Activated gamma-delta T cell (primary cell): ENCODE measurements around the gene TMED10.
A peak's percentile ranks its signal among the peaks of the same experiment; 100 is the strongest.

Experiments
- DNase-seq: peaks from one replicate; lab custom pipeline; 2025; lab: John Stamatoyannopoulos, UW
- total RNA-seq, 2 donors: gene quantifications; one replicate each; lab custom pipeline; 2026; lab: John Stamatoyannopoulos, UW

TMED10 gene
- 147 to 169 reads per million in 2 donors for total RNA-seq

GRCh38 chr14:75176142-75176820 lies at the start of gene TMED10:
Gene TMED10, minus strand, starts transcription at chr14:75176612. Its CDS starts 33 bp downstream, at chr14:75176579.
- DNase-seq = peak; percentile 83

DNA sequence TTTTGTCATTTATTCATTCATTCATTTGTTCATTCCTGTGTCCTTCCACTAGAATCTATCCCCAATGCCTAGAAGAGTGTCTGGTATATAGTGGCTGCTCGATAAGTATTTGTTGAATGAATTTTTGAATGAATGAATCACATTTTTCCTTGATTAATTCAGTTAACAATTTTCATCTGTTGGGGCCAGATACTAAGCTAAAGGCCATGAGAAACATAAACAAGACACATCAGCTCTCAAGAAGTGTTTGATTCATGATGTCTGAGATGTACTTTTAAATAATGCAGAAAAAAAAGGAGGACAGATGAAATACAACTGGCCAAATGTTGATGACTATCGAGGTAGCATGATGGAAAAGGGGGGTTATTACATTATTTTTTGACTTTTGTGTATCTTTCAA lies 48.1 kb upstream of the TMED10 start:
- no peak for DNase-seq

DNA sequence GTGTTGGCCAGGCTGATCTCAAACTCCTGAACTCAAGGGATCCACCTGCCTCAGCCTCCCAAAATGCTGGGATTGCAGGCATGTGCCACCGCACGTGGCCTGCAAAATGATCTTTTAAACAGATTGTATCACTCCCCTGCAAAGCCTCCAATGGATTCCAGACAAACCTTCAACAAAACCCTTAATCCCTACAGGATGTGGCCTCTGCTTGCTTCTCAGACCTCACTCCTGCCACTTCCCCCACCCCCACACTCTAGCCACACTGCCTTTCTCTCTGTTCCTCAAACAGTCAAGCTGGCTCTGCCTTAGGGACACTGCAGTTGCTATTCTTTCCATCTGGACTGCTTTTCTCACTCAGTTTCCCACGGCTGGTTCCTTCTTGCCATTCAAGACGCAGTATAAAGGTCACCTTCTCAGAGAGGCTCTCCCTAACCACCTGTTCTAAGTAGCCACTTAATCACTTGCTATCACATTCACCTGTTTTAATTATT lies 47.3 kb upstream of the TMED10 start:
- DNase-seq = no peak

GRCh38 chr14:75222208-75222701 lies 45.8 kb upstream of the TMED10 start:
- no peak for DNase-seq

DNA sequence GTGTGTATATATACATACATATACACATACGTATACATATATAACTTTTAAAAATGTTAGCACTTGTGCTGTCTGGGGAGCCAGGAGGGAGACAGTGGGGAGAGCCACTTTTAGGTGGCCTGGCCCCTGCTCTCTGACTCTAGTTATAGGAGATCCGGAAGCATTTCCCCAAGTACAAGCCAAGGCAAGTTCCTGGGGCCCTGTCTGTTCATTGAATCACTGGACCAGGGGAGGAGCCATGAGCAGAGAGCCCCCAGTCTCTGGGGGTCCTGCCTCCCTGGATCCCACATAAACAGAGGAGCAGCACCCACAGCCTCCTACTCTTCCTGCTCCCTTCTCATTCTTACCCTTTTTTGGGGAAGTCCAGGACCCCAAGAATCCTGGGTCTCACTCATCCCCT lies 45.4 kb upstream of the TMED10 start:
- no peak for DNase-seq

DNA sequence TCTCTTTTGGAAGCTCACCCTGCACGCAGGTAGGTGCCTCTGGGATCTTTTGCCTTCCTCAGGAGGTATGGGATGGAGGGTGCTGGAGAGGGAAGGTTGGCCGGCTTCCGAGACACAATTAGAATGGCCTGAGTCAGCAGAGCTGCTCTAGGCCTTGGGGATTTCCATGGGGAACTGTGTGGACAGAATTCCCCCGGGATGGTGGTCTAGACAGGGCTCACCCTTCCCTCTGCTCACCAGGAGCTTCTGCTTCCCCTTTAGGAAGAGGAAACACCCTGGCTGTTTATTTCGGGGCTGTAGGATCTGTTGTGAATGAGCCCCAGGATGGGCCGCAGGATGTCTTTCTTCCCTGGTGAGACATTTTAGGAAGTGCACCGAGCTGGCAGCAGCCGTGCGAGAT lies 43.7 kb upstream of the TMED10 start:
- no peak for DNase-seq

DNA sequence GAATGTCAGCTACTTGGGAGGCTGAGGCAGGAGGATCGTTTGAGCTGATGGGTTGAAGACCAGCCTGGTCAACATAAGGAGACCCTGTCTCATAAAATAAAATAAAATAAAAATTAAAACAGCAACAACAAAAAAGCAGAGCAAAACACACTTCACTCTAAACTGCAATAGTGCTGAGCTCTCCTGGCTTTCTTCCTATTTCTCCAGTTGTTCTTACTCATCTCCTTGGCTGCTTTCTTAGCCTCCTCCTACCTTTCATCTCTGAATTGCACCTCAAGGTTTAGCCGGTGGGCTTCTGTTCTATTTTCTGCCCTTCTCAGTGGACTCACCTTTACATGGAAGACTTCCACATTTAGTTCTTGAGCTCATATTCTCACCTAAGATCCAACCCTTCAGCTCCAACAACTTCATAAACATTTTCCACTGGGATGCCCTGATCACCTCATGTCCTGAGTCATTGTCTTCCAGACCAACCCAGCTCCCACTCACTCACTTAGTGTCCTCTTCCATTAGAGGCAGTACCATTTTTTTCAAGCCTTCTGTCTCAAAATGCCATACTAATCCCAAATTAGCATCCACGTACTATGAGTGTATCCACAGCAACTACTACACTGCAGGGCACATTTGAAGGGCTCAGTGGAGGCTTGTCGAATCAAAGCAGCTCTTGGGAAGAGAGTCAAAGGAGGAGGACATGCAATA lies 41.2 kb upstream of the TMED10 start:
- no peak for DNase-seq

DNA sequence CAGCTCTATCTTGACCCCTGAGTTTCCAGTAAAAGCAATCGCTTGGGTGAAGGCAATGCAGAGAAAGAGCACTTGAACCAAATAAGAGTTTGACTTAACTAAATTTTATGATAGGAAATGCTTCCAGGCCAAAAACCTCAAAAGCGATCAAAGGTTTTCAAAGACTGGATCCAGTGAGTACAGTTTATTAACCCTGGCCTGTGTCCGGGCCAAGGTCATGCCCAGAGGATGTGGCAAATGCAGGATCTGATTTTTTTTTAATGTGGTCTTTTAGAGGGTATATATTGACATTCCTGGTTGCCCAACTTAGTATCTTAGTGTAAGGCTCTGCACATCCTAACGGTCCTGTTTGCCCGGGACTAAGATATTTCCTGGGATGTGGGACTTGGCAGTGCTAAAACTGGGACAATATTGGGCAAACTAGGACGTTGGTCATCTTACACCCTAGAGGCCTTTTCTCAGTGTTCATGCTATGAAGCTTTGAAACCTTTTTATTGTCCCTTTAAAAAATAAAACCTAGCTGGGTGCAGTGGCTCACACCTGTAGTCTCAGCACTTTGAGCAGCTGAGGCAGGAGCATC lies 40.1 kb upstream of the TMED10 start:
- DNase-seq = no peak

GRCh38 chr14:75215520-75215919 lies 39.1 kb upstream of the TMED10 start:
- DNase-seq = no peak

DNA sequence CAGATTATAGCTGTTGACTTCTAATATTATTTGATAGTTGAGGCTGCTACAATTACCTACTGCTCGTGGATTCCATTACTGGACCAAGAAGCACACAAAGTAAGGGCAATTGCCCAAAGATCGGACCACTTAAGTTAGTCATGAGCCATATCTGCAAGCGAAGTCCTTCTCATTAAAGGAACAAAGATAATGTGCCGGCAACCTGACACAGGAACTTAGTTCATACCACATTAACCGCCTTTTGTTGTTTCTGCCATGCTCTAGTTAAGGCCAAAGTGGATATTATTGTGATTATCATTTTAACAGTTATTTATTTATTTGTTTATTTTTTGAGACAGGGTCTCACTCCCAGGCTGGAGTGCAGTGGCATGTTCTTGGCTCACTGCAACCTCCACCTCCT lies 38.1 kb upstream of the TMED10 start:
- no peak for DNase-seq

GRCh38 chr14:75213172-75213571 lies 36.8 kb upstream of the TMED10 start:
- no peak for DNase-seq

DNA sequence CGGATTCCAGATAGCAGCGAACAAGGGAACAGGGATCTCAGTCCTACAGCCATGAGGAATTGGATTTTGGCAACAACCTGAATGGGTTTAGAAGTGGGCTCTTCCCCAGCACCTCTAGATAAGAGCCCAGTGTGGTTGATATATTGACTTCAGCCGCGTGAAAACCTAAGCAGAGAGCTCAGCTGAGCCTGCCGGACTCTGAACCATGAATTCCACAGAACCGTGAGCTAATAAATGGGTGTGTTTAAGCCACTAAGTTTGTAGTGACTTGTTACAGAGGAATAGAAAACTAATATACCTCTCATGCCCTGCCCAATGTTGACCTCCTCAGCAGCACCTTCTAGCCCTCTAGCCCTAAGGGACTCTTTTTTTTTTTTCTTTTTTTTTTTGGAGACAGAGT lies 32.4 kb upstream of the TMED10 start:
- no peak for DNase-seq

GRCh38 chr14:75206190-75206589 lies 29.8 kb upstream of the TMED10 start:
- no peak for DNase-seq

DNA sequence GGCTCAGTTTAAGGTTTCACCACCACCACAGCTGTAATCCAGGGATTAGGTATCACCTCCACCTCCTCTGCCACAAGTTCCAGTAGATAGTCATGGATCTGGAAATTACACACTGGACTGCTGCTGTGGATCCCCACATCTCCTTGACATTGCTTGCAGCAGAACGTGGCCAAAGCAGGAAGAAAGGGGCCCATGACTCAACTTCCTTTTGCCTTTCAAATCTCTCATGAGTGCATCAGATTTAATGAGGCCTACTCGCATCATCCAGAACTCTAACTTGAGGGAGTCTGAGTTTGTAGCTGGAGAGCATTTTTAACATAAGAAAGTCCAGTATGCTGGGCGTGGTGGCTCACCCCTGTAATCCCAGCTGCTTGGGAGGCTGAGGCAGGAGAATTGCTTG lies 29.2 kb upstream of the TMED10 start:
- no peak for DNase-seq

DNA sequence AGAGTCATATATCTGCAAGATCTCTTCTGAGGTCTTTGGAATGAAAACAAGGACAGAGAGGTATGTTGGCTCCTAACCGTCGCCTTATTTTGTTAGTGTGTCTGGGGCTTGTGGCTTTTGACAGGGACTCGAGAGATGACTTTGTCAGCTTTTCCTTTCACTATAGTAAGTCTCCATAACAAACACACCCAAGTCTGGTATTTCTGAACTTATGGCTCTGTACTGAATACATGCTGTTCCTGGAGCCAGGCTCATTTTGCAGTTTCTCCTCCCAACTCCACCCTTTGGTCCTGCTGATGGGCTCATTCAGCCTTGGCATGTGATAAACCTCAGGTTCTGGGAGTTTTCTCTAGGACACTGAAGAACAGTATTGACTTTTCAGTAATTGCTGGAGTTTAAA lies 27.7 kb upstream of the TMED10 start:
- DNase-seq = no peak

DNA sequence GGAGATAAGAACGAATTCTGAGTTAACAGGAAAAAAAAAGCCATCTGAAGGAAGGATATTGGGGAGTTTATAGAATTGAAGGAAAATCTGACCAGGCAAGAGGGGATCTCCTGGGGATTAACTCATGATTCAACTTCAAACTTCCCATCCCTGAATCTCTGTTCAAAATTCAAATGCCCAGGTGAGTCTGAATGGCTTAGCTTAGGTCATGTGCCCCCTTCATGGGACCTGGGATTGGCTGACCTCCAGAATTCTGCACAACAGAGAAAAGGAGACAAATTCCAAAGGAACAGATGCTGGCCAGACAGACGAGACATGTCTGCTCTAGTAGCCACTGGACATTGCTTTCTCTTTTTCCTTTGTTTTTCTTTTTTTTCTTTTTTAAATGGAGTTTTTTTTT lies 26.2 kb upstream of the TMED10 start:
- DNase-seq = no peak

- no peak for DNase-seq
Observed at GRCh38 chr14:75201087-75201486, 24.7 kb upstream of the TMED10 start.

DNA sequence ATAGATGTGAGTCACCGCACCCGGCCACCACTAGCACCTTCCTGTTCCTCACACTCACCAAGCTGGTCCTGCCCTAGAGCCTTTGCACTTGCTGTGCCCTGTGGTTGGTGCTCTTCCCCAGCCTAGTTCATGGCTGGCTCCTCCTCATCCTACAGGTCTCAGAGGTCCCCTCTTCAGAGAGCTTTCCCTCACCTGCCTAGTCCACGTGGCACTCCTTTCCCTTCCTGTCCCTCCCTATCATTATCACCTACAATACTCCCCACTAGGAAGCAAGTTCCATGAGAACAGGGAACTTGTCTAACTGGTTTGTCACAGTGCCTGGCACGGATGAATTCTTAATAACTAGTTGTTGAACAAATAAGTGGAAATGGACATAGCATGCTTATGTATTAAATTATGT lies 24.0 kb upstream of the TMED10 start:
- DNase-seq = no peak

DNA sequence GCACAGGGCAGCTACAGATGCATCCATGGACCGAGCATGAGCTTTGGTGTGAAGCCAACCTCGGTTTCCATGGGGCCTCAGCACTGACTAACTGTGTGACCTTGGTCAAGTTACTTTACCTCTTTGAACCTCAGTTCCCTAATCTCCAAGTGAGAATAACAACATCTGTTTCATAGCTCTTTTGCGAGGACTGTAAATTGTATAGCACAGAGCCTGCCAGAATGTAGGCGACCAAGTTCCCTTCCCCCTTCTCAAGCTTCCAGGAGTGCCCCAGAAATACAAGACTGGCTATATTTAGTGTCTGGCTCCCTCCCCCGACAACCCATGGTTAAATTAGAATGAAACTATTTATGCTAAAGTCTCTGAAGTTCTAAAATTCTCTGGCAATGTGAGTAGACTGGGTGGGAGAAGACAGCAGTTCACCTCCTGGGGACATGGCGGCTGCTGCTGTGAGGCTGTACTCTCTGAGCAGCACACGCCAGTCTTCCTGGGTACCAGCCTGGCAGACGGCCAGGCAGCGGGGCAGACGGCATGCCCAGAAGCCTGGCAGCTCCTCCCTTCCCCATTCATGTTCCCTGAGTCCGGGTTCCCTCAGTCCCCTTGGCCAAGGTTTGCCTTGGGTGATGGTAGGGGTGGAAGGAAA lies 22.0 kb upstream of the TMED10 start:
- DNase-seq = no peak

GRCh38 chr14:75197338-75197737 lies 20.9 kb upstream of the TMED10 start:
- DNase-seq = no peak

- no peak for DNase-seq
Observed at GRCh38 chr14:75196468-75196867, 20.1 kb upstream of the TMED10 start.

DNA sequence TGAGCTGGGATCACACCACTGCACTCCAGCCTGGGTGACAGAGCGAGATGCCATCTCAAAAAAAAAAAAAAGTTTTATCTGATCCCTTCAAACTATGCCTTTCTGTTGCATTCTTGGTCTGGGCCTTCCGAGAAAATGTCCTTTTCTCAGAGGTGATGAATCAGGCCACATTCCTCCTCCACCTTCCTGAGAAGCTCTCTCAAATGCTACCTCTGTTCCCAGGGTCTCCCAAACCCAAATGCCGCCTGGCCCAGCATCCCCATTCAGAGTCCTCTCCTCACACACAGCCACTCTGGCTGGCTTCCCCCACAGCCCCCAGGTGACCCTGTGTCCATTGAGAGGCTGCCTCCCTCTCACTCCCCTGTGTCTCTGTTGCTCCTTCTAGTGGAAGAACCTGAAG lies 19.7 kb upstream of the TMED10 start:
- DNase-seq = no peak

DNA sequence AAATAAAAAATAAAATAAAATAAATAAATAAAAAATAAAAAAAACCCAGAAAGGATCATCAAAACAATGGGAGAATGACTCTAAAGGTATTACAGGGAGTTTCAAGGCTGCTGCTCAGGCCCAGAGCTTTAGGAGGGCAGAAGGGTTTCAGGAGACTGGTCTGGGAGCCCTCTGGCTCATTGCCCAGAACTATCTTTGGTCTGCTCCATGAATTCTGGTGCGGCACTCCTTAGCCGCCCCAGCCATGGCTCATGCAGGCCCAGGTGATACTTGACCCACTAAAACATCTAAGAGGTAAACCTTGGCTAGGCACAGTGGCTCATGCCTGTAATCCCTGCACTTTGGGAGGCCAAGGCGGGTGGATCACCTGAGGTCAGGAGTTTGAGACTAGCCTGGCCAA lies 14.7 kb upstream of the TMED10 start:
- no peak for DNase-seq
